Measurements from ENCODE around the gene MYMX.
"Not testable (repeated sequence)": the region's sequence is repeated elsewhere in the genome, so short reads cannot be mapped to it uniquely, and the experiment has no call there.

Gene MYMX

GRCh38 chr6:44216677-44217331, at the start of gene MYMX:
Gene MYMX (plus strand): TSS chr6:44216926. CDS start chr6:44217472, 546 bp downstream.
- in situ Hi-C loops (cut with MboI; ENCODE audit: low sequenced_read_pairs), result no loop called here

GRCh38 chr6:44167567-44167966, 49.2 kb upstream of the MYMX start:
- in situ Hi-C loops (cut with MboI; ENCODE audit: low sequenced_read_pairs), result loop anchor here (25.0 kb wide), 1 partner anchor 170 kb away; the partner anchor contains the start of gene SPATS1

- in situ Hi-C loops (cut with MboI; ENCODE audit: low sequenced_read_pairs), result loop anchor here (25.0 kb wide), 1 partner anchor 168 kb away; the partner anchor contains the start of gene SPATS1
These were observed 47.6 kb upstream of the MYMX start for GRCh38 chr6:44169154-44169553.

- in situ Hi-C loops (cut with MboI; ENCODE audit: low sequenced_read_pairs), result loop anchor here (5.0 to 25.0 kb wide), 2 partner anchors 77 to 167 kb away; partner anchors contain the start of genes HSP90AB1 and SPATS1
These were observed 46.7 kb upstream of the MYMX start for GRCh38 chr6:44169886-44170570.

- in situ Hi-C loops (cut with MboI; ENCODE audit: low sequenced_read_pairs), result loop anchor here (5.0 to 25.0 kb wide), 2 partner anchors 75 to 165 kb away; partner anchors contain the start of genes HSP90AB1 and SPATS1
These were observed 44.7 kb upstream of the MYMX start for GRCh38 chr6:44171899-44172546.

GRCh38 chr6:44172731-44173500, 43.8 kb upstream of the MYMX start:
- in situ Hi-C loops (cut with MboI; ENCODE audit: low sequenced_read_pairs), result loop anchor here (5.0 to 25.0 kb wide), 2 partner anchors 74 to 164 kb away; partner anchors contain the start of genes HSP90AB1 and SPATS1

- in situ Hi-C loops (cut with MboI; ENCODE audit: low sequenced_read_pairs), result no loop called here
These were observed 40.5 kb upstream of the MYMX start for GRCh38 chr6:44176130-44176761.

- in situ Hi-C loops (cut with MboI; ENCODE audit: low sequenced_read_pairs), result no loop called here
These were observed 39.8 kb upstream of the MYMX start for GRCh38 chr6:44176762-44177509.

GRCh38 chr6:44177691-44178423, 38.9 kb upstream of the MYMX start:
- in situ Hi-C loops (cut with MboI; ENCODE audit: low sequenced_read_pairs), result no loop called here

GRCh38 chr6:44178424-44179071, 38.2 kb upstream of the MYMX start:
- in situ Hi-C loops (cut with MboI; ENCODE audit: low sequenced_read_pairs), result no loop called here

- in situ Hi-C loops (cut with MboI; ENCODE audit: low sequenced_read_pairs), result no loop called here
These were observed 37.6 kb upstream of the MYMX start for GRCh38 chr6:44179072-44179536.

- in situ Hi-C loops (cut with MboI; ENCODE audit: low sequenced_read_pairs), result no loop called here
These were observed 37.1 kb upstream of the MYMX start for GRCh38 chr6:44179648-44180047.

GRCh38 chr6:44180406-44180805, 36.3 kb upstream of the MYMX start:
- in situ Hi-C loops (cut with MboI; ENCODE audit: low sequenced_read_pairs), result no loop called here

GRCh38 chr6:44180886-44181285, 35.8 kb upstream of the MYMX start:
- in situ Hi-C loops (cut with MboI; ENCODE audit: low sequenced_read_pairs), result no loop called here

GRCh38 chr6:44181784-44182183, 34.9 kb upstream of the MYMX start:
- in situ Hi-C loops (cut with MboI; ENCODE audit: low sequenced_read_pairs), result not testable (repeated sequence)

GRCh38 chr6:44182911-44183390, 33.8 kb upstream of the MYMX start:
- in situ Hi-C loops (cut with MboI; ENCODE audit: low sequenced_read_pairs), result no loop called here

GRCh38 chr6:44183783-44184182, 32.9 kb upstream of the MYMX start:
- in situ Hi-C loops (cut with MboI; ENCODE audit: low sequenced_read_pairs), result no loop called here

GRCh38 chr6:44185356-44185755, 31.4 kb upstream of the MYMX start:
- in situ Hi-C loops (cut with MboI; ENCODE audit: low sequenced_read_pairs), result not testable (repeated sequence)
